T-helper 22 cell (primary cell): Measurements from ENCODE around the gene TMEM123.

Source experiments
- DNase-seq: peaks from one replicate; pipeline ENCODE4 v3.0.0-alpha.2; 2020; ENCODE audit warnings: low read depth

The TMEM123 gene, protein sequence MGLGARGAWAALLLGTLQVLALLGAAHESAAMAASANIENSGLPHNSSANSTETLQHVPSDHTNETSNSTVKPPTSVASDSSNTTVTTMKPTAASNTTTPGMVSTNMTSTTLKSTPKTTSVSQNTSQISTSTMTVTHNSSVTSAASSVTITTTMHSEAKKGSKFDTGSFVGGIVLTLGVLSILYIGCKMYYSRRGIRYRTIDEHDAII

DNA sequence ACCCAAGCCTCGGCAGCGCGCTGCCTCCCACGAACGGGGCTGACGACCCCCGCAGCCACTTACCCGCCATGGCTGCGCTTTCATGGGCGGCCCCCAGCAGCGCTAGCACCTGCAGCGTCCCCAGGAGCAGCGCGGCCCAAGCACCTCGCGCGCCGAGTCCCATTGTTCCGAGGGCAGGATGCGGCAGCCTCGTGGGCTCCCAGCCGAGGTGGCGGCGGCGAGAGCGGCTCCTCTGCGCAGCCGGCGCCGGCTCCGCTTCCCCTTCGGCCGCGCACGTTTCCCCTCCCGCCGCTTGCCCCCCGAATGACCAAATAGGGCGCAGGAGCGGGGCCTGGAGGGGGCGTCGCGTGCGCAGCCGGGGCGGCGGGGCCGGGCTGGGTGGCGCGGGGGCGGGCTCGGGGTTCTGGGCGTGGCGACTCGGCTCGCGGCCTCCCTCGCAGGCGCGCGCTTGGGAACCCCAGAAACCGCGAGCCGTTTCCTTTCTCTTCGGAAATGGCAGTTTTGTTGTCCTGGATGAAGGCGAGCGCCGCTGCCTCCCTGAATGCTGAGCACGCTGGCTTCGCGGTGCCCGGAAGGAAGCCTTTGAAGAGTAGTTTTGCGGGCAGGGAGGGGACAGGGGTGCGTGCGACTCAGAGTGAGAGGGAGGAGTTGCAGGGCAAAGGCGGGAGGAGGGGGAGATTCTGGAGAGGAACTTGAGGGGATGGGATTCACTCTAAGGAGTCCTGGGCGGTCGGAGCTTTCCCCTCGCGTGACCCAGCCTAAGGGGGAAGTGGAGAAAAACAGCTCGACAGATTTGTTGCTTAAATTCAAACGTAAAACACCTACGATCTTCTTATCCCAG, at the start of gene TMEM123:
Gene TMEM123 (minus strand): TSS at position 305 of the 841 bp plus-strand sequence. CDS start 142 bp downstream, at position 163.
- peak; percentile 88 for DNase-seq

DNA sequence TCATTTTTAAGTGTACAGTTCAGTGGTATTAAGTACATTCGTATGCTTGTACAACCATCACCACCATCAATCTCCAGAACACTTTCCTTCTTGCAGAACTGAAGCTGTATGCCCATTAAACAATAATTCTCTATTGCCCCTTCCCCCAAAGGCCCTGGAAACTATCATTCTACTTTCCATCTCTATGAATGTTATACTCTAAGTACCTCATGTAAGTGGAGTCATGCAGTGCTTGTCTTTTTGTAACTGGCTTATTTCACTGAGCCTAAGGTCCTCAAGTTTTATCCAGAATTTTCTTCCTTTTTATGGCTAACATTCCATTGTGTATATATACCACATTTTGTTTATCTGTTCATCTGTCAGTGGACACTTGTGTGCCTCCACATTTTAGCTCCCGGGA, 48.3 kb upstream of the TMEM123 start:
- no peak for DNase-seq

DNA sequence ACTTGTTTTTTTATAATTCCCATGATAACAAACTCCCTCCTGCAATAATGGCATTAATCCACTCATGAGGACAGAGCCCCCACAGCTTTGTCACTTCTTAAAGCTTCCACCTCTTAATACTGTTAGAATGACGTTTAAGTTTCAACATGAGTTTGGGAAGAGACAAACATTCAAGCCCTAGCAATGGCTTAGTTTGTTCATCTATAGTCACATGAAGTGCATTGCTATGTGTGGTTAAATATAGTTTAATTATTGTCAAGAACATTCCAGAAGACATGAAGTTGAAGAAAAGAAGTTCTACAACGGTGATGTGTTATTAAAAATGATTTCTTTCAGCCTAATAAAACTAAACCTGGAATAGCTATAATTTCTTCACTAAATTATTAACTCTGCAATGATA, 47.4 kb upstream of the TMEM123 start:
- DNase-seq, result no peak

DNA sequence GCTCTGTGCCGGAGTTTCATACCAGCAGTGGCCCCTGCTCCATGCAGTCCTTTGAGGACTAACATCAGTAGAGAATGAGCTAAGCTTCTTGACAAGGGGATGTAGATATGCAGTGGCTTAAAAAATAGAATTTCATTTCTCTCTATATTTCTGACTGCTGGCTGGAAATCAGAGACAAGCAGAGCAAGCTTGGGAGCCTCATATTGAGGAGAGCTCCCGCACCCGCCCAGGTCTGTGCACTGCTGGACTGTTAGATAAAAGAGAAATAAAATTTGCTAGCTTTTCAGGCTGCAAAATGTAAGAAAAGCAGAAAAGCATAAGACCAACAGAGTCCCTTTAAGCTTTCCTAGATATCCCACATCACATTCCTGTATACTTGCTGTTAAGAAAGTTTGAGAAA, 46.6 kb upstream of the TMEM123 start:
- no peak for DNase-seq

DNA sequence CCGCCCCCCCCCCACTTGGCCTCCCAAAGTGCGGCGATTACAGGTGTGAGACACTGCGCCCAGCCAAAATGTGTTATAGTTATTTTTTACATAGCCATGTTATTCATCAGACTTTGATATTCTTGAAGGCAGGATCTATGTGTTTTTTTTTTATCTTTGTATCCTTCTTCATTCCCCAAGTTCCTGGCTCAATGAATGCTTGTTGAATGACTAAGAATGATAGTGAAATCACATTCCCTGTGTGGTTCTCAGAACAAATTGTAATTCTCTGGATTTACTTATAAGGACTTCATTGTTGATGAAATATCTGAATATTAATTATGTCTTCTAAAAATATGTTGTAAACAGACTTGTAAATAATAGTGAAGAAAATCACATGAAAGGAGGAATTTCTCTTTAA, 44.5 kb upstream of the TMEM123 start:
- no peak for DNase-seq

DNA sequence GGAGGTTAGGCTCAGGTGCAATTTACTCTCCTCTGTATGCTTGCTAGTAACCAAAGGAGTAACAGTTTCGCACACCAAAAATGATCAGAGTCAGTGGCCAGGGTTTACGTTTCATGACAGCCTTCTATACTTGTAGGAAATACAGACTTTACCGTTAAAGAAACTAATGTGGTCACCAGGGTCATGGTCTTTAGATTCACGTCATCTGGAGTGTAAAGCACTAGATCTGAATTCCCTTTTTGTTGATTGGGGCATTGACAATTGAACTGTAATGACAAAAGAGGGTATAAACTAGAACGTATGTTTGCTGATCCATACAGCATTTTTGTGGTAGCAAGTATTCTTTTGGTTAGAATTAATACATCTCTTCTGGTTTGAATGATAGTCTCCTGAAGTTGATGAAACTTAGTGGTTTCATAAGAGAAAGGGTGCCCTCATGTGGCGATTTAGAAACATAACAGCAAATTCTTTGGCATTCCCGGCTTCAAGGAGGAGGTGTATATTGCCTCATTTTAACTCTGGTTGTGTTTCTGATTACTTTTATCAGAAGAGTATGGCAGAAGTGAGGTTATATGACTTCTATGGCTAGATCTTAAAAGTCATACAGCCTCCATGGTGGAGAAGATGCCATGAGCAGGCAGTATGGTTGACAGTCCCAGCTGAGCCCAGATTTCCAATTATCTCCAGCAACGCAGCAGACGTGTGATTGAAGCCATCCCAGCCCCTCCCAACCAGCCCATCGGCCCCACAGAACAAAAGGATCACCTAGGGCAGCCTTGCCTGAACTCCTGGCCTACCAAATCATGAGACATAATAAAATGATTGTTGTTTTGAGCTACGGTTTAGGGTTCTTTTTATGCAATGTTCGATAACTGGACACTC, 42.8 kb upstream of the TMEM123 start:
- peak; percentile 2 for DNase-seq

DNA sequence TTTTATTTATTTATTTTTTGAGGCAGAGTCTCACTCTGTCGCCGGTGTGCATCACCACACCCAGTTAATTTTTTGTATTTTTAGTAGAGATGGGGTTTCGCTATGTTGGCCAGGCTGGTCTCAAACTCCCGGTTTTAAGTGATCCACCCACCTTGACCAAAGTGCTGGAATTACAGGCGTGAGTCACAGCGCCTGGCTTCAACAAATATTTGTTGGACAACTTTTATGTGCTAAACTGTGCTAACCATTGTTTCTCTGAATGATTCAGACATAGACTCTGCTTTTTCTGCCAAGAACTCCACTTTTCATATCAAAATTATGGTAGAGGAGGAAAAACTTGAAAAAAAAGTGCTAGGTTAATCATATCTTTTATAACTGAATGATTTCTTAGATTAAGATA, 41.7 kb upstream of the TMEM123 start:
- no peak for DNase-seq

DNA sequence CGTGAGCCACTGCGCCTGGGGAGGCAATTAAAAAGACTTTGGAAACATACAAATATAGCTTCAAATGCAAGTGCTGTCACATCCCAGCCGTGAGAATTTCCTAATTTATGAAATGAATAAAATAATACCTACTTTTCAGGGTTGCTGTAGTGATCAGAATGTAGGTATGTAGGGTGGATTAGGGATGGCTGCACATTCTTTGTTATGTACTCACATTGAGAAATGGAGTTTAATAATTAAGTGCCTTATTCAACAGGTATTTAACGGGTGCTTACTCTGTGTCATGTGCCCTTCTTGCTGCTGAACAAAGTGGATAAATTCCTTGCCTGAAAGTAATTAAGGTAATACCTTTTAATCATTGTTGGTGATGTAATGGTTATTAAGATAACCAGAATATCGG, 41.0 kb upstream of the TMEM123 start:
- no peak for DNase-seq

DNA sequence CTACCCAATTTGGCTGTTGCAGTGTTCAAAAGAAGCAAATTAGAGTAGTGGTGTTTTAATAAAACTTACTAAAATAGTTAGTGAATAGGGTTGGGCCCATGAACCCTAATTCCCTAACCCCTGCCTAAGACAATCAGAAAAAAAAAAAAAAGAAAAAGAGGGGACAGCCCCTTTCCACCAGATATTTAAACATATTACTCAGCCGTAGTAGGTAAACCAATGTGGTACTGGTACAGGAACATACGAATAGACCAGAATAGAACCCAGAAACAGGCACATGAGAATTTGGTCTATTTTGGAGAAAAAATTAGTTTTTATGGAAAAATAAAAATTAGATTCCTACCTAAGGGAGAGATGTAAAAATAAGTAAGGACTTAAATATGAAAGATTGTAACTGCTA, 39.4 kb upstream of the TMEM123 start:
- no peak for DNase-seq

DNA sequence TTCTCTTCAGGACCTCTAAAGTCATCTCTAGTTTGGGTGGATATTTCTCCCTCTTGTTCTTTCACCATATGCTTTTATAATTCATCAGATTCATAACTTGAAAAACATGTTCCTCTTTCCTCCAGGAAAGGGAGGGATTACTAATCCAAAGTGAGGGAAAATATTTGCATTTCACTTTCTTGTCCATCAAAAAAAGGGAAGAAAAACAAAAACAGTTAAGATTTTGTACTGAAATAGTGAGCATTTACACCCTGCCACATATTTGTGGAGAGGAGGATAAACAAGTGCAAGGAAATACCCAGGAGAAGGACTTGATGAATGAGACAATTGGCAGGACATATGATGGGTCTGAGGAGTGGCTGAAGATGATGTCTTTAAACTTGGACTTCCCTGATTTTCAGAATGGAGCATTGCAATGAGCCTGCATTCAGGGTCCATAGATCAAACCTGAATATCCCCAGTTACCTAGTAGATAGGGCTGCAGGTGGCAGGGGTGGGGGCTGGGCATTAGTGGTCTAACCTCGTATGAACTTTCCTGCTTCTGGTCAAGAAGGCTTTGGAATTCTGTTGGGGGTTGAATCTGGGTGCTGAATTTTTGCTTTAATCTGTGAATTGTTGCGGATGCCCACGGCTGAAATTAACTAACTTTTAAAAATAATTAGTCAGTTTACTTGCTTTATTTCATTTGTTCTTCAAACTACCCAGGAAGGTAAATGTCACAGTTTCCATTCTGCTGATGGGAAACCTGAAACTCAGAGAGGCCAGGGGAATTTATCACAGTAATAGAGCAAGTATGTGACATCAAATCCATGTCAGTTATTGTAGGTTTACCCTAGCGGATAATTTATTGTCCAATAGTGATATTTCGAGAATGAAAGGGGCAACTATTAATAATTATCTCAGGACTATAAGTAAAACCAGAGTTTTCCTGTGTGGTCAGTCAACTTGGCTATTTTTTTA, 36.9 kb upstream of the TMEM123 start:
- no peak for DNase-seq

DNA sequence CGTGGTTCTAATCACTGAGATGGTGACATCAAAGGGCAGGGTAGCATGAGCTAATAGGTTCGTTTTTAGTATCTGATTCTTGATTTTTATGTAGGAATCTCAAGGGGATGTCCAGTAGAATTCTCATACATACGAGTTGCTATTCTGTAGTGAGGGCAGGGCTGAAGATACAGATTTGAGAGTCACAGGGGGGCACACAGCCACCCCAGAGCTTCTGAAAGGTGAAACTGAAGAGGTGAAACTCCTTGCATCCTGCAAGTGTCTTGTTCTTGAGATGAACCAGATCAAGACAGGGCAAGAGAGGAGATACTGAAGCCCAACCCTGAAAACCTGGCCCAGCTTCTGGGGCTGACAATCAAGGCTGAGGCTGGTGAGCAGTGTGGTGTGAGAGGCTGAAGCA, 35.6 kb upstream of the TMEM123 start:
- no peak for DNase-seq

DNA sequence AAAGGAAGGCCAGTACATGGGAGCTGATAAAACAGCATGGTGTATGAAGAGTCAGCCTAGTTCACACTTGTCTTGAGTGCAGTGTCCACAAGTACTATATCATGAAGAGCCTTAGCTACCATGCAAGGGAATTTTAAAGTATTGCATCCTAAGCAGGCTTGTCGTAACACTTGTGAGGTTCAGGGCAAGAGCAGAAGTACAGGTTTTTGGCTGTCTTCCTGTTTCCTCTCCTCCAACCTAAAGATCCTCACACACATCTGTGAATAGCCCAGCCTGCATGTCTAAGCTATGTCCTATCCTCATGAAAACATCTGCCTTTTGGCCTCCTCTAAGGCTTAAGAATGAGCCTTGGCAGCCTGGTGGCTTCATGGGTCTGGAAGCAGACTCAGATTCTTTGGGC, 34.6 kb upstream of the TMEM123 start:
- no peak for DNase-seq

DNA sequence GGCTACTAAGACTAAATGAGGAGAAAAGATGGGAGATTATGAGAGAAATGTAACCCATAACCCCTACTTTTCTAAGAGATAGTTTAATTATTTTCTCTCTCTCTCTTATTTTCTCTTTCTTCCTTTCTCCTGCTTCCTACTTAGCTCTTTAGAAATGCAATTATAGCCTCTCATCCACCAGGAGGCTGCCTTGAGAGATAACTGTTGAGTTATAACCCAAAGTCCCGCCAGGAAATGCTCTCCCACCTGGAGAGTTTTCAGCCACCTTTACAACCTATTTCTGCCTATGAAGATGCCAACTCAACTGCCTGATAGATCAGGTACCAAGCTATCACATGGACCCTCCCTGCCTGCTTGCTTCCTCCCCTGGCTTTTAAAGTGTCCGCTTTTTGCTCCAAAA, 34.0 kb upstream of the TMEM123 start:
- no peak for DNase-seq

DNA sequence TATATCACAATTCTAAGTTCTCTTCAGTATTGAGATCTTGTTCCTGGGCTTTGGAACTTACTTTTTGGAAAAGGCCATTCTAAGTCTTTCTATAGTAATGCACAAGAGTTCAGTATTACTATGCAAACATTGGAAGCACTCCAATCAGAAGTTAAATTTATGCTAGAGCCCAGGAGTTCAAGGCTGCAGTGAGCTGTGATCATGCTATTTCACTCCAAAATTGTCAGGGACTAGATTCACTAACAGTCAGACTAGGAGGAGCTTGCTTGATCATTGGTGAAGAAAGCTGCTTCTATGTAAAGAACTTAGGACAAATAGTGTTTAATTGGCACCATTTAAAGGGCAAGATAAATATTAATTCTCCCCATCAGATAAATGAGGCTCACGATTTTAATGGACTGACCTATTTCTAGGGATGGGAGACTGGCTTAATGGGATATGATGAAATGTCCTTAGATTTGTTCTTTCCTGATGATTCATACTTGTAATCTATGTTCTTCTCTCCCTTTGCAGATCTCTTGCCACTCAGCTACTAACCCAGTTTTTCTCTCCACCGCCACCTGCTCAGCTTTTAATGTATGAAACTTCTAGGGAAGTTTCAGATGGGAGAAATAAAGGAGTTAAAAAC, 32.6 kb upstream of the TMEM123 start:
- DNase-seq, result no peak

DNA sequence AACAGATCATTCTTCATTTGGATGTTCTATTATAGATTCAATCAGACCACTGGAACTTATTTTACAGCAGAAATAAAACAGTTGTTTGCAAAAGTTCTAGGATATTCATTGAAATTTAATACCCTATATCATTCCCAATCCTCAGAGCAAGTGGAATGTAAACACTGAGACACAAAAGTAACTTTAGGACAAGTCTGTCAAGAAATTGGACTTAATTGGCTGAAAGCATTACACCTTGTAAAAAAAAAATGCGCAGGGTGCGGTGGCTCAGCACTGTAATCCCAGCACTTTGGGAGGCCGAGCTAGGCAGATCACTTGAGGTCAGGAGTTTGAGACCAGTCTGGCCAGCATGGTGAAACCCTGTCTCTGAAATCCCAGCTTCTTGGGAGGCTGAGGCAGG, 29.9 kb upstream of the TMEM123 start:
- DNase-seq, result no peak

DNA sequence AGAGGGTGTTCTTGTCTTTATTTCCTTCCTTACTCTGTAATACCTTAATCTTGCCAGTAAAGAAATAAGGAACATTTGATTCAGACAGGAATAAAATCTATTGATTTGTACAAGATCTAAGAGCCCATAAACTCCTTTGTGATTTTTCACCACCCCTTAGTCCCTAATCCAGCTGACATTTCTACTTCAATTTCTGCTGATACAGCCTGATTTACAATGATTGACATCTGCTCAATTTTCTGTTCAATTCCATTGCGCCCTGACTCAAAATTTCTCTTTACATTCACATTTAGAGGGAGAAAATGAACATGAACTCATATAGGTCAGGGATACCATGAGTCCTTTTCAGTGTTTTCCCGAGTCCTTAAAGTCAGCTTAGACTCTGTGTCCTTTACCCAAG, 27.2 kb upstream of the TMEM123 start:
- DNase-seq, result no peak

DNA sequence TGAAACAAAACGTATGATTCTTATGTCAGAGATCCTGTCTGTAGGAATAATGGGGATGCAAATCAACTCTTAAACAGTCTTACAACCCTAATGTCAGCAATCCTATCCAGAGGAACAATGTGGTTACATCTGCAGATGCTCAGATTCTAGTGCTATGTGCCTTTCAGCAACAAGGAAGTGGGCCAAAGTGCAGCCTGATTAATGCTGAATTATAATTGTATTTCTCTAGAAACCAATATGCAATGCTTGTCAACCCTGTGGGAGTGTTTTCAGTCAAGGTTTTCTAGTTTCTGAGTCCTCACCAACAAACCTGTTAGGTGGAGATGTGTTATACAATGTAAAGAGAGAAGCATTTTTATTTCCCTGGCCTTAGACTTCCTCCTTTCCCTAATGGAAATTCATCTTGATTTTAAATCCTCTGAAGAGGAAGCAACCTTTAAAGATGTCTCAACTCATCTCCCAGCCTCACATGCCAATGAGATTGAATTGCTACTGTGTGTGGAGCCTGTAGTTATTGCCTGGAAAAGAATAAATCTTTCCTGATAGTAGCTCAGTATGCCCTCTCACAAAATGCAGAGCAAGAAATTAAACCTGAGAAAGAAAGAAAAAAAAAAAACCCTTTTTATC, 26.2 kb upstream of the TMEM123 start:
- no peak for DNase-seq

DNA sequence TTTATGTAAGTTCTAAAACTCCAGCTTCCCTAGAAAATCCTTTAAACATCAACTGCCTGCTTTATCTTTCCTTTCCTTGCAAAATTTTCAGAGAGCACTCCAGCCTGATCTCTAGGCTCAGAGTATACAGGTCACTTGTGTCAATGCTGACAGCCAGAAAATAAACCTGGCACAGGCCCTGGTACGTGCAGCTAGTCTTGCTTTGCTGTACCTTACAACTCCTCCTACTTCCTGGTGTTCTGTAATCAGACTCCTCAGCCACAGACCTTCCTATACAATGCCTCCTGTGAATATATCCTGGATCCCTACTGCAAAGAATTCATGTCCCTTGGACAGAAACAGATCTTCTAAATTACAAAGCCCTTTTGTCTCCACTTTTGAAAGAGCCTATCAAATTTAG, 24.2 kb upstream of the TMEM123 start:
- no peak for DNase-seq

DNA sequence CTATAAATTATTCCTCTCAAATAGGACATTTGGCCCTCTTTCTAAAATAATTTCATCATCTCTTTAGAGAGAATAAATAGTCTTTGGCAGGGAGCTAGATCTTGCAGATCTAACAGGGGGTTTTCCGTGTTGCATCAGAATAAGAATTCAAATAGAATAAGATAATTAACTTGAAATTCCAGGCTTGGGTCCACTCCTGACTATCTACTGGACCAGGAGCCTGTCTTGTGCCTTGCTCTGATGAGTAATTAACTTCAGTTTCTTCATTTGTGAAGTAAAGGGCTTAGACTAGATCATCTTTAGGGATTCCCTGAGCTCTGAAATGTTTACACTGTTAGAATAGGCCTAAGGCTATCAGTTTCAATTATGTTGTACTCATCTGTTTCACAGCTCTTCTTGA, 23.5 kb upstream of the TMEM123 start:
- no peak for DNase-seq

DNA sequence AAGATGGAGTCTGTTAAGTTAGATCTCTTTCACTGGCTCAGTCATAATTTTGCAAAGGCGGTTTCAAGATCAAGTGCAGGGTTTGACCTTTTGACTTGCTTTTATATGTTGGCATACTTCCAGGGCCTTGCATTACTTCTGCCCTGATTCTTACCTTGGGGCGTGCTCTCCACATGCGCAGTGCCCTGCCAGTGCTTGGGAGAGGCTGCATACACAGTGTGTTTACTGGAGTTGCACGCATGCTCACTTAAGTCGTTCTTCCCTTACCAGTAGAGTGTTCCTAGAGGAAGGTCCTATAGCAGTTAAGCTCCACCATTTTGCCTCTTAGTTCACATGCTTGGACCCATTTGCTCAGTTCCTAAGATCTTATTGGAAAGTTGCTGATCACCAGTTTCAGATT, 21.0 kb upstream of the TMEM123 start:
- no peak for DNase-seq

DNA sequence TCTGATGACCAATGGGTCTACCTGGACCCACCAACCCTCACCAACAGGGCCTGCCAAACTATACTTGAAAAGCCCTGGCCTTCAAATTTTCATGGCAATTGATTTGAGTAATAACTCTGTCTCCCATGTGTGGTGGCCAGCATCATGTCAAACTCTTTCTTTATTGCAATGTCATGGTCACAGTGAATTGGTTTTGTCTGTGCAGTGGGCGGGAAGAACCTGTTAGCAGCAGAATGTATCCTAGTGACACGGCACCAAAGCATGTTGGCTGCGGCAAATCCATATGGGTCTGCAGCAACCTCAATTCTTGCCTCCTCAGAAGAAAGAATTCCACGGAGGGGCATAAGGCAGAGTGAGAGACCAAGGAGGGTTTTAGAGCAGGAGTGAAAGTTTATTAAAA, 19.6 kb upstream of the TMEM123 start:
- no peak for DNase-seq
